HPDE6-E6E7 (cell line): Measurements from ENCODE around the gene MPIG6B.
A peak's percentile ranks its signal among the peaks of the same experiment; 100 is the strongest.

Experiments
- DNase-seq: peaks from one replicate; pipeline ENCODE4 v3.0.0; 2011; ENCODE audit warnings: missing footprints; ENCODE audit errors: extremely low spot score

MPIG6B gene

GRCh38 chr6:31767096-31767645, 44.0 kb downstream of the MPIG6B start:
- DNase-seq = no peak

GRCh38 chr6:31768363-31769257, 45.4 kb downstream of the MPIG6B start:
- DNase-seq = no peak

GRCh38 chr6:31769684-31770371, 46.7 kb downstream of the MPIG6B start:
- peak; percentile 89 for DNase-seq

GRCh38 chr6:31770860-31771259, 47.7 kb downstream of the MPIG6B start:
- no peak for DNase-seq

GRCh38 chr6:31771992-31772358, 48.8 kb downstream of the MPIG6B start:
- no peak for DNase-seq

- peak; percentile 37 for DNase-seq
Measured at GRCh38 chr6:31775184-31775583, 52.0 kb downstream of the MPIG6B start.

GRCh38 chr6:31775633-31776484, 52.7 kb downstream of the MPIG6B start:
- DNase-seq = no peak
